MM.1S (cell line): ENCODE measurements around the gene ZNF609.

ENCODE experiments used
- CTCF ChIP-seq: fragments of 300-600 bp; sonication (generic); IDR thresholded peaks from 2 replicates; pipeline ENCODE4 v1.5.1; 2016; ENCODE audit warnings: antibody characterized with exemption, low read length, mixed read lengths
- EZH2 ChIP-seq: fragments of 300-600 bp; sonication (generic); optimal IDR thresholded peaks from 2 replicates; pipeline ENCODE3; 2017; ENCODE audit warnings: low read depth, mild to moderate bottlenecking, antibody characterized with exemption, low read length, mixed read lengths
- EZH2phosphoT487 ChIP-seq: fragments of 300-600 bp; sonication (generic); IDR thresholded peaks from 2 replicates; pipeline ENCODE4 v1.6.1; 2018; ENCODE audit warnings: antibody characterized with exemption, low read length

- TF ChIP-seq CTCF (no peak), EZH2phosphoT487 (no peak), EZH2 (no peak)
Measured at GRCh38 chr15:64720188-64720587, 259.8 kb downstream of the ZNF609 start.
